Mammary epithelial cell (primary cell): ENCODE data around the gene RGS6.

Experiments used
- EZH2 ChIP-seq: IDR thresholded peaks from 2 replicates; pipeline ENCODE4 v1.6.1; 2012; ENCODE audit warnings: low read length, inconsistent platforms, borderline replicate concordance
- TF ChIP-seq, protein P1 (sequence below), 2 donors: IDR thresholded peaks in 1 of 2; conservative IDR thresholded peaks in 1 of 2; 2 replicates each; pipeline ENCODE4 v1.5.1; 2011 to 2012; ENCODE audit warnings: inconsistent platforms in 2 of 2, low read length in 2 of 2, mild to moderate bottlenecking in 2 of 2, control low read depth in 1 of 2, low read depth in 1 of 2; ENCODE audit not compliant: insufficient read depth in 1 of 2; ENCODE audit errors: extremely low read depth in 1 of 2

DNA sequence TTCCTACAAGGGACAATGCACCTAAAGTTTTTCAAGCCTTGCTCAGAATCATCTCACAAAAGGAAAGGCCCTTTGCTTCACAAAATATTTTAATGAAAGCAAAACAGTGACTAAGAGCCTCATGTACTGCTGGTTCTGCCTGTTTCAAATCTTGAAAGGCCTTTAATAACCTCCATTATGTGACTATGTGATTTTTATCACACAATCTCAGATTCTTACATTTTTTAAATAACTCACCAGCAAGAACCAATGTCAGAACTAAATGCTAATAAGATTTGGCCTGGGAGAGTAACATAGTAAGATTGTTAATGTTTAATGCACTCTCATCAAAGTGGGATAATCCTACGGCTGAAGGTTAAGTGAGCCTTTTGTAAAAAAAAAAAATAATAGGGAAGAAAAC lies 378.9 kb downstream of the RGS6 start:
- no peak for TF ChIP-seq EZH2
- TF ChIP-seq, protein P1, sequence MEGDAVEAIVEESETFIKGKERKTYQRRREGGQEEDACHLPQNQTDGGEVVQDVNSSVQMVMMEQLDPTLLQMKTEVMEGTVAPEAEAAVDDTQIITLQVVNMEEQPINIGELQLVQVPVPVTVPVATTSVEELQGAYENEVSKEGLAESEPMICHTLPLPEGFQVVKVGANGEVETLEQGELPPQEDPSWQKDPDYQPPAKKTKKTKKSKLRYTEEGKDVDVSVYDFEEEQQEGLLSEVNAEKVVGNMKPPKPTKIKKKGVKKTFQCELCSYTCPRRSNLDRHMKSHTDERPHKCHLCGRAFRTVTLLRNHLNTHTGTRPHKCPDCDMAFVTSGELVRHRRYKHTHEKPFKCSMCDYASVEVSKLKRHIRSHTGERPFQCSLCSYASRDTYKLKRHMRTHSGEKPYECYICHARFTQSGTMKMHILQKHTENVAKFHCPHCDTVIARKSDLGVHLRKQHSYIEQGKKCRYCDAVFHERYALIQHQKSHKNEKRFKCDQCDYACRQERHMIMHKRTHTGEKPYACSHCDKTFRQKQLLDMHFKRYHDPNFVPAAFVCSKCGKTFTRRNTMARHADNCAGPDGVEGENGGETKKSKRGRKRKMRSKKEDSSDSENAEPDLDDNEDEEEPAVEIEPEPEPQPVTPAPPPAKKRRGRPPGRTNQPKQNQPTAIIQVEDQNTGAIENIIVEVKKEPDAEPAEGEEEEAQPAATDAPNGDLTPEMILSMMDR (conservative IDR thresholded peaks at IDR 0.05 in 1 of 2, IDR thresholded peaks at IDR 0.05 in 1 of 2; ENCODE audit: extremely low read depth in 1 of 2, insufficient read depth in 1 of 2, low read depth in 1 of 2, low read length in 2 of 2): no peak
